H9 (cell line): ENCODE data around the gene KLHL1. TPM values are rescaled to one million over a fixed set of nuclear protein-coding genes. Genes with fewer than 3 reads are reported as not detected.

Experiments used
- DNase-seq: peaks from one replicate; pipeline ENCODE4 v3.0.0-alpha.2; 2017
- H2AFZ ChIP-seq: one replicate; pipeline ENCODE4 v1.6.1; 2013; ENCODE audit warnings: mild to moderate bottlenecking, low read length, control low read depth, moderate library complexity
- H2AK5ac ChIP-seq: 2 replicates; pipeline ENCODE4 v1.6.1; 2013; ENCODE audit warnings: low read length, control low read depth, mixed read lengths; ENCODE audit not compliant: insufficient read length
- H2BK120ac ChIP-seq: one replicate; pipeline ENCODE4 v1.6.1; 2013; ENCODE audit warnings: low read depth, mild to moderate bottlenecking, low read length, control low read depth, inconsistent platforms; ENCODE audit not compliant: poor library complexity, severe bottlenecking
- H2BK12ac ChIP-seq: 2 replicates; pipeline ENCODE4 v1.6.1; 2013; ENCODE audit warnings: low read length, control low read depth, mixed read lengths, low read depth; ENCODE audit not compliant: insufficient read length
- H2BK15ac ChIP-seq: 2 replicates; pipeline ENCODE4 v1.6.1; 2013; ENCODE audit warnings: low read depth, low read length, control low read depth
- H2BK20ac ChIP-seq: one replicate; pipeline ENCODE4 v1.6.1; 2013; ENCODE audit warnings: low read depth, mild to moderate bottlenecking, low read length, control low read depth, inconsistent platforms; ENCODE audit not compliant: poor library complexity, severe bottlenecking
- H2BK5ac ChIP-seq: 2 replicates; pipeline ENCODE4 v1.6.1; 2013; ENCODE audit warnings: low read length, control low read depth, mixed read lengths; ENCODE audit not compliant: insufficient read length
- H3K14ac ChIP-seq: 2 replicates; pipeline ENCODE4 v1.6.1; 2013; ENCODE audit warnings: low read length, control low read depth; ENCODE audit not compliant: insufficient read depth
- H3K18ac ChIP-seq: 2 replicates; pipeline ENCODE4 v1.6.1; 2013; ENCODE audit warnings: low read depth, mild to moderate bottlenecking, mixed read lengths, low read length, control low read depth; ENCODE audit not compliant: insufficient read length
- H3K23ac ChIP-seq: 2 replicates; pipeline ENCODE4 v1.6.1; 2013; ENCODE audit warnings: low read length, control low read depth, mixed read lengths, low read depth; ENCODE audit not compliant: insufficient read length
- H3K23me2 ChIP-seq: 2 replicates; pipeline ENCODE4 v1.6.1; 2013; ENCODE audit warnings: low read depth, mild to moderate bottlenecking, mixed read lengths, low read length, control low read depth; ENCODE audit not compliant: insufficient read length, poor library complexity, severe bottlenecking
- H3K27ac ChIP-seq: 2 replicates; pipeline ENCODE4 v1.5.1; 2013; ENCODE audit warnings: low read length, control low read depth, mixed read lengths, low read depth; ENCODE audit not compliant: insufficient read length
- H3K27me3 ChIP-seq: 2 replicates; pipeline ENCODE4 v1.6.1; 2013; ENCODE audit warnings: low read length, control low read depth, inconsistent platforms; ENCODE audit not compliant: insufficient read depth
- H3K4ac ChIP-seq: 2 replicates; pipeline ENCODE4 v1.6.1; 2013; ENCODE audit warnings: low read depth, mild to moderate bottlenecking, control low read depth, inconsistent platforms, low read length, moderate library complexity
- H3K4me1 ChIP-seq: 2 replicates; pipeline ENCODE4 v1.6.1; 2013; ENCODE audit warnings: low read length, control low read depth, inconsistent platforms; ENCODE audit not compliant: insufficient read depth
- H3K4me2 ChIP-seq: 2 replicates; pipeline ENCODE4 v1.6.1; 2013; ENCODE audit warnings: low read length, control low read depth, mixed read lengths; ENCODE audit not compliant: insufficient read length, insufficient read depth
- H3K56ac ChIP-seq: 2 replicates; pipeline ENCODE4 v1.6.1; 2013; ENCODE audit warnings: low read depth, mild to moderate bottlenecking, mixed read lengths, low read length, control low read depth; ENCODE audit not compliant: insufficient read length
- H3K79me1 ChIP-seq: 2 replicates; pipeline ENCODE4 v1.6.1; 2013; ENCODE audit warnings: low read depth, mild to moderate bottlenecking, moderate library complexity, low read length, control low read depth, inconsistent platforms; ENCODE audit not compliant: insufficient read depth, poor library complexity, severe bottlenecking
- H3K79me2 ChIP-seq: 2 replicates; pipeline ENCODE4 v1.6.1; 2013; ENCODE audit warnings: low read length, control low read depth, inconsistent platforms; ENCODE audit not compliant: insufficient read depth
- H3K9ac ChIP-seq: 2 replicates; pipeline ENCODE4 v1.6.1; 2013; ENCODE audit warnings: low read length, control low read depth, mixed read lengths; ENCODE audit not compliant: insufficient read length; ENCODE audit errors: extremely low read depth
- H3K9me3 ChIP-seq: one replicate; pipeline ENCODE4 v1.6.1; 2013; ENCODE audit warnings: low read depth, low read length, inconsistent platforms; ENCODE audit not compliant: control insufficient read depth
- H3T11ph ChIP-seq: one replicate; pipeline ENCODE4 v1.6.1; 2013; ENCODE audit warnings: mild to moderate bottlenecking, low read length, control low read depth, inconsistent platforms
- H4K20me1 ChIP-seq: one replicate; pipeline ENCODE4 v1.6.1; 2013; ENCODE audit not compliant: control insufficient read depth, insufficient read length, insufficient read depth
- H4K5ac ChIP-seq: 2 replicates; pipeline ENCODE4 v1.6.1; 2013; ENCODE audit warnings: low read depth, mild to moderate bottlenecking, mixed read lengths, low read length, control low read depth; ENCODE audit not compliant: insufficient read length
- H4K8ac ChIP-seq: replicated peaks from 2 replicates; pipeline ENCODE4 v1.6.1; 2013; ENCODE audit warnings: low read length, control low read depth, mixed read lengths, low read depth; ENCODE audit not compliant: insufficient read length
- H4K91ac ChIP-seq: 2 replicates; pipeline ENCODE4 v1.6.1; 2013; ENCODE audit warnings: low read depth, mild to moderate bottlenecking, moderate library complexity, mixed read lengths, low read length, control low read depth; ENCODE audit not compliant: insufficient read length
- H3K27ac Mint-ChIP-seq, 3 experiments: 2 replicates in 2 of 3; 3 replicates in 1 of 3; pipeline ENCODE4 v1.8.0; 2020 to 2021; ENCODE audit warnings: mixed read lengths in 3 of 3, mild to moderate bottlenecking in 1 of 3, moderate library complexity in 1 of 3
- H3K27me3 Mint-ChIP-seq: 2 replicates; pipeline ENCODE4 v1.8.0; 2021; ENCODE audit warnings: low read depth, mild to moderate bottlenecking, moderate library complexity, mixed read lengths
- H3K36me3 Mint-ChIP-seq, 3 experiments: 2 replicates in 2 of 3; 3 replicates in 1 of 3; pipeline ENCODE4 v1.8.0; 2020 to 2021; ENCODE audit warnings: low read depth in 3 of 3, mixed read lengths in 3 of 3; ENCODE audit not compliant: insufficient read depth in 1 of 3
- H3K4me1 Mint-ChIP-seq, 2 experiments: 2 replicates each; pipeline ENCODE4 v1.8.0; 2020; ENCODE audit warnings: mixed read lengths in 2 of 2
- H3K4me3 Mint-ChIP-seq, 2 experiments: 2 replicates in 1 of 2; 3 replicates in 1 of 2; pipeline ENCODE4 v1.8.0; 2020 to 2021; ENCODE audit warnings: mild to moderate bottlenecking in 2 of 2, mixed read lengths in 2 of 2, moderate library complexity in 1 of 2
- H3K9me3 Mint-ChIP-seq, 2 experiments: 2 replicates in 1 of 2; 3 replicates in 1 of 2; pipeline ENCODE4 v1.8.0; 2020; ENCODE audit warnings: mild to moderate bottlenecking in 2 of 2, mixed read lengths in 2 of 2, moderate library complexity in 1 of 2
- CTCF ChIP-seq: fragments of 200-600 bp; sonication (generic); conservative IDR thresholded peaks from 3 replicates; pipeline ENCODE4 v1.8.0; 2021; ENCODE audit warnings: antibody characterized with exemption, mild to moderate bottlenecking
- whole genome bisulfite sequencing: extraction: QIAGEN DNeasy Blood & Tissue Kit; methylation state at CpG from one replicate; pipeline ENCODE4 v1.1.7; 2013; ENCODE audit warnings: missing lambda C conversion rate, low lambda C conversion rate, mixed read lengths; ENCODE audit not compliant: insufficient read length; ENCODE audit errors: extremely low coverage; 5-methylcytosine and 5-hydroxymethylcytosine counted together
- total RNA-seq: library from RNA; stranded (reverse); gene quantifications from 2 replicates; pipeline ENCODE4 v1.2.1, GENCODE V29; 2021

Gene KLHL1
- total RNA-seq, 1 experiment from 2014 or later, result not detected

- peaks cover 23% of the 10 kb centered on the region; the same call in 1 of the 2 replicates for H3K27me3 ChIP-seq
- H2BK5ac ChIP-seq, result no peak within 1 kb of the TSS
- H3K9ac ChIP-seq, result no peak within 1 kb of the TSS
- TF ChIP-seq CTCF, result no peak
- H3K27ac ChIP-seq, result no peak within 1 kb of the TSS
- H2BK15ac ChIP-seq, result no peak within 1 kb of the TSS; the same call in 1 of the 2 replicates
- H4K91ac ChIP-seq, result no peak within 1 kb of the TSS
- DNase-seq, result peak; percentile 59
- no peaks in the 10 kb centered on the region for H3K79me1 ChIP-seq
- H3T11ph ChIP-seq, result no peak within 1 kb of the TSS
- H3K18ac ChIP-seq, result no peak within 1 kb of the TSS
- H2AK5ac ChIP-seq, result no peak within 1 kb of the TSS
- peak within 1 kb of the TSS; percentile 61 to 84 for H3K4me3 Mint-ChIP-seq
- no peak within 1 kb of the TSS for H3K27ac Mint-ChIP-seq
- H2BK12ac ChIP-seq, result no peak within 1 kb of the TSS
- WGBS, result no CpG with 5 or more reads among the region's 53 CpGs
- no peak within 1 kb of the TSS for H4K8ac ChIP-seq
- no peaks in the 10 kb centered on the region for H3K4me1 ChIP-seq
- H3K14ac ChIP-seq, result no peak within 1 kb of the TSS; the same call in 1 of the 2 replicates
- H3K56ac ChIP-seq, result no peak within 1 kb of the TSS
- no peaks in the 10 kb centered on the region for H3K79me2 ChIP-seq
- H3K4me2 ChIP-seq, result peak within 1 kb of the TSS; percentile 60
- no peak within 1 kb of the TSS for H2BK120ac ChIP-seq
- peaks cover 9% of the 10 kb centered on the region for H3K23me2 ChIP-seq
- H3K36me3 Mint-ChIP-seq, result no peaks in the 10 kb centered on the region
- H3K23ac ChIP-seq, result no peak within 1 kb of the TSS
- H4K20me1 ChIP-seq, result no peaks in the 10 kb centered on the region
- peaks cover 5 to 7% of the 10 kb centered on the region in 2 experiments for H3K4me1 Mint-ChIP-seq
- H3K4ac ChIP-seq, result no peak within 1 kb of the TSS
- no peaks in the 10 kb centered on the region for H3K9me3 ChIP-seq
- H3K9me3 Mint-ChIP-seq, result no peaks in the 10 kb centered on the region
- H2AFZ ChIP-seq, result peak within 1 kb of the TSS; percentile 63
- no peak within 1 kb of the TSS for H4K5ac ChIP-seq
- H3K27me3 Mint-ChIP-seq, result peaks cover 45% of the 10 kb centered on the region
- no peak within 1 kb of the TSS for H2BK20ac ChIP-seq
Measured at GRCh38 chr13:70107498-70108281, 562 bp downstream of the KLHL1 start, which contains the start of gene ATXN8OS. Gene ATXN8OS (plus strand): TSS chr13:70107826.
